GM23338 (cell line): Measurements from ENCODE around the gene LMBR1L. TPM values are rescaled to one million over a fixed set of nuclear protein-coding genes. Genes with fewer than 3 reads are reported as not detected.

ENCODE experiments used
- ATAC-seq: fragments of 200-7000 bp; cut with Tn5 transposase; 3 replicates; pipeline ENCODE4 v1.9.1; 2020
- DNase-seq: peaks from one replicate; pipeline ENCODE4 v3.0.0-alpha.2; 2015; ENCODE audit warnings: low spot score
- H2AFZ ChIP-seq: fragments of 200-600 bp; sonication (generic); 2 replicates; pipeline ENCODE4 v1.8.0; 2016; ENCODE audit warnings: antibody characterized with exemption, mild to moderate bottlenecking, moderate library complexity
- H3F3A ChIP-seq: fragments of 200-600 bp; sonication (generic); replicated peaks from 2 replicates; pipeline ENCODE4 v1.8.0; 2017; ENCODE audit warnings: antibody characterized with exemption, mixed run types, low read depth
- H3K27ac ChIP-seq: fragments of 200-600 bp; sonication (generic); 2 replicates; pipeline ENCODE4 v1.6.1; 2016; ENCODE audit warnings: low read depth
- H3K27me3 ChIP-seq: fragments of 200-600 bp; sonication (generic); 2 replicates; pipeline ENCODE4 v1.8.0; 2016; ENCODE audit warnings: mild to moderate bottlenecking, mixed run types, moderate library complexity; ENCODE audit not compliant: insufficient read depth
- H3K36me3 ChIP-seq: fragments of 200-600 bp; sonication (generic); 2 replicates; pipeline ENCODE4 v1.8.0; 2016; ENCODE audit warnings: mild to moderate bottlenecking; ENCODE audit not compliant: insufficient read depth
- H3K4me1 ChIP-seq: fragments of 200-600 bp; sonication (generic); 2 replicates; pipeline ENCODE4 v1.8.0; 2016; ENCODE audit warnings: mild to moderate bottlenecking, moderate library complexity; ENCODE audit not compliant: insufficient read depth
- H3K4me2 ChIP-seq: fragments of 200-600 bp; sonication (generic); 2 replicates; pipeline ENCODE4 v1.7.1; 2017; ENCODE audit warnings: mixed run types
- H3K4me3 ChIP-seq: fragments of 200-600 bp; sonication (generic); 2 replicates; pipeline ENCODE4 v1.6.1; 2016; ENCODE audit warnings: mixed run types
- H3K79me2 ChIP-seq: fragments of 200-600 bp; sonication (generic); replicated peaks from 2 replicates; pipeline ENCODE4 v1.8.0; 2017; ENCODE audit warnings: mild to moderate bottlenecking; ENCODE audit not compliant: insufficient read depth
- H3K9me2 ChIP-seq: fragments of 200-600 bp; sonication (generic); 2 replicates; pipeline ENCODE4 v1.8.0; 2017; ENCODE audit not compliant: insufficient read depth
- H4K20me1 ChIP-seq: fragments of 200-600 bp; sonication (generic); replicated peaks from 2 replicates; pipeline ENCODE4 v1.8.0; 2017; ENCODE audit warnings: mild to moderate bottlenecking; ENCODE audit not compliant: insufficient read depth
- H3K27ac Mint-ChIP-seq: 2 replicates; pipeline ENCODE4 v1.8.0; 2020; ENCODE audit warnings: inconsistent platforms, mild to moderate bottlenecking, moderate library complexity, mixed read lengths
- H3K27me3 Mint-ChIP-seq: 3 replicates; pipeline ENCODE4 v1.8.0; 2022; ENCODE audit warnings: low read depth, mild to moderate bottlenecking, moderate library complexity, mixed read lengths, inconsistent platforms; ENCODE audit not compliant: insufficient read depth, poor library complexity
- H3K36me3 Mint-ChIP-seq: 3 replicates; pipeline ENCODE4 v1.8.0; 2021; ENCODE audit warnings: low read depth, mild to moderate bottlenecking, inconsistent platforms, moderate library complexity, mixed read lengths
- H3K4me1 Mint-ChIP-seq: 3 replicates; pipeline ENCODE4 v1.8.0; 2020; ENCODE audit warnings: mild to moderate bottlenecking, inconsistent platforms, mixed read lengths
- H3K4me3 Mint-ChIP-seq: 3 replicates; pipeline ENCODE4 v1.8.0; 2021; ENCODE audit warnings: moderate library complexity, mild to moderate bottlenecking, inconsistent platforms, mixed read lengths
- H3K9me3 Mint-ChIP-seq: 3 replicates; pipeline ENCODE4 v1.8.0; 2020; ENCODE audit warnings: moderate library complexity, mild to moderate bottlenecking, inconsistent platforms, mixed read lengths
- EZH2 ChIP-seq: fragments of 200-600 bp; sonication (generic); IDR thresholded peaks from one replicate; pipeline ENCODE4 v1.8.0; 2017; ENCODE audit warnings: antibody characterized with exemption, mild to moderate bottlenecking, low read depth; ENCODE audit not compliant: unreplicated experiment
- JUNB ChIP-seq: IDR thresholded peaks from one replicate; pipeline ENCODE4 v1.6.1; 2016; ENCODE audit warnings: antibody characterized with exemption; ENCODE audit not compliant: unreplicated experiment
- POLR2AphosphoS5 ChIP-seq: IDR thresholded peaks from 2 replicates; pipeline ENCODE4 v1.6.1; 2016; ENCODE audit warnings: antibody characterized with exemption, low read depth
- ZNF462 ChIP-seq: fragments of 250-450 bp; sonication (Bioruptor Pico); IDR thresholded peaks from 2 replicates; pipeline ENCODE4 v1.5.0; 2020; ENCODE audit warnings: mild to moderate bottlenecking, moderate library complexity
- polyA plus RNA-seq: library from polyadenylated mRNA; unstranded; fragments of >200 nt; fragmentation: Nextera tagmentation; extraction: Ambion mirVana; gene quantifications from 2 replicates; pipeline ENCODE4 v1.2.1, GENCODE V29; 2016
- total RNA-seq: library from RNA; depleted of rRNA; stranded (reverse); fragments of >200 nt; shearing (Covaris generic); gene quantifications from 2 replicates; pipeline ENCODE4 v1.2.3, GENCODE V29; 2014

LMBR1L gene
- total and polyA plus RNA-seq, 2 experiments from 2014 or later = 19.8 to 57.0 TPM

- H3K4me1 ChIP-seq = peaks cover 14% of the 10 kb centered on the region; the same call in 1 of the 2 replicates
- H3K36me3 Mint-ChIP-seq = peaks cover 12% of the 10 kb centered on the region
- H3K4me3 Mint-ChIP-seq = peak overlapping the region; percentile 96
- H3K27ac Mint-ChIP-seq = peak overlapping the region; percentile 49
- no peaks in the 10 kb centered on the region for H3K27me3 ChIP-seq
- H3K9me2 ChIP-seq = no peaks in the 10 kb centered on the region
- H3K4me1 Mint-ChIP-seq = peaks cover 28% of the 10 kb centered on the region
- H3K27me3 Mint-ChIP-seq = peaks cover 6% of the 10 kb centered on the region
- peaks cover 29% of the 10 kb centered on the region for H3K79me2 ChIP-seq
- H3K4me2 ChIP-seq = peak overlapping the region; percentile 70
- H3K9me3 Mint-ChIP-seq = peaks cover 29% of the 10 kb centered on the region
- H4K20me1 ChIP-seq = peaks cover 8% of the 10 kb centered on the region
- H3K36me3 ChIP-seq = no peaks in the 10 kb centered on the region
- DNase-seq = no peak
- TF ChIP-seq JUNB (no peak), POLR2AphosphoS5 (no peak), EZH2 (no peak)
- peak overlapping the region; percentile 80 for H2AFZ ChIP-seq
- peak overlapping the region; percentile 43; the same call in 1 of the 2 replicates for H3K27ac ChIP-seq
- peak overlapping the region; percentile 90 for H3K4me3 ChIP-seq
- peaks cover 6% of the 10 kb centered on the region; the same call in 1 of the 2 replicates for H3F3A ChIP-seq
- no peak; the same call in 2 of the 3 replicates for ATAC-seq
Measured at GRCh38 chr12:49111206-49111605, 559 bp upstream of the LMBR1L start.

GRCh38 chr12:49109641-49110463, 795 bp downstream of the LMBR1L start:
- peak overlapping the region; percentile 82 for H2AFZ ChIP-seq

More at GRCh38 chr12:49109641-49110463, 795 bp downstream of the LMBR1L start:
- peaks cover 29% of the 10 kb centered on the region for H3K79me2 ChIP-seq
- H3K27me3 ChIP-seq = no peaks in the 10 kb centered on the region
- no peaks in the 10 kb centered on the region for H3K9me2 ChIP-seq
- peak overlapping the region; percentile 90 for H3K4me3 ChIP-seq
- Mint-ChIP-seq H3K4me3 (peak overlapping the region; percentile 96), H3K27me3 (peaks cover 6% of the 10 kb centered on the region), H3K36me3 (peaks cover 12% of the 10 kb centered on the region), H3K4me1 (peaks cover 34% of the 10 kb centered on the region), H3K27ac (peak overlapping the region; percentile 92), H3K9me3 (peaks cover 29% of the 10 kb centered on the region)
- H3F3A ChIP-seq = peaks cover 6% of the 10 kb centered on the region; the same call in 1 of the 2 replicates
- no peaks in the 10 kb centered on the region for H3K36me3 ChIP-seq
- peaks cover 14% of the 10 kb centered on the region; the same call in 1 of the 2 replicates for H3K4me1 ChIP-seq
- ATAC-seq (peak; percentile 49), DNase-seq (peak; percentile 75)
- no peak for TF ChIP-seq ZNF462 (CRISPR knock-in tag)
- H3K4me2 ChIP-seq = peak overlapping the region; percentile 87
- peak overlapping the region; percentile 65; the same call in 1 of the 2 replicates for H3K27ac ChIP-seq
- H4K20me1 ChIP-seq = peaks cover 8% of the 10 kb centered on the region
